ENCODE results near the gene OR10H3.
"Not testable (repeated sequence)": the region's sequence is repeated elsewhere in the genome, so short reads cannot be mapped to it uniquely, and the experiment has no call there.

GRCh38 chr19:15774159-15774558, 36.4 kb downstream of the OR10H3 start:
- TF ChIP-seq CTCF, POLR2A (IDR thresholded peaks at IDR 0.05): not testable (repeated sequence)
